Caco-2 (cell line): ENCODE results near the gene ANKRD45. TPM values are rescaled to one million over a fixed set of nuclear protein-coding genes. Genes with fewer than 3 reads are reported as not detected.

ENCODE experiments used
- BruUV-seq: library from RNA; stranded (reverse); fragments of 400-500 nt; replicated peaks from 2 replicates; lab custom pipeline; 2021; lab: Mats Ljungman, UMichigan
- CTCF ChIA-PET: fragments of 300-600 bp; sonication (Branson Sonifier 250); formaldehyde crosslinking; loops from one replicate; lab custom pipeline; 2022; ENCODE audit warnings: antibody characterized with exemption; lab: Charles Lee
- POLR2A ChIA-PET: fragments of 300-600 bp; sonication (Branson Sonifier 250); formaldehyde crosslinking; loops from one replicate; lab custom pipeline; 2022; ENCODE audit warnings: antibody characterized with exemption; lab: Charles Lee
- DNase-seq, 2 experiments: peaks; one replicate each; pipeline versions ENCODE4 v3.0.0 to v3.0.0-alpha.2; 2020 to 2022
- H3K27me3 ChIP-seq: replicated peaks from 2 replicates; pipeline ENCODE4 v1.6.0; 2011; ENCODE audit warnings: low read length; ENCODE audit not compliant: control insufficient read depth, insufficient read depth
- H3K36me3 ChIP-seq: 2 replicates; pipeline ENCODE4 v1.5.1; 2011; ENCODE audit warnings: low read length; ENCODE audit not compliant: control insufficient read depth, insufficient read depth
- H3K4me1 ChIP-seq: fragments of 250-450 bp; sonication (Bioruptor Pico); 2 replicates; pipeline ENCODE4 v1.5.1; 2020; ENCODE audit warnings: mild to moderate bottlenecking
- H3K4me3 ChIP-seq: 2 replicates; pipeline ENCODE4 v1.5.1; 2011; ENCODE audit warnings: low read depth, mild to moderate bottlenecking, control low read depth, low read length
- H3K9me3 ChIP-seq: fragments of 250-450 bp; sonication (Bioruptor Pico); 2 replicates; pipeline ENCODE4 v1.5.1; 2020; ENCODE audit warnings: mild to moderate bottlenecking, moderate library complexity
- H3K27ac Mint-ChIP-seq: one replicate; pipeline ENCODE4 v1.8.0; 2022; ENCODE audit warnings: mixed read lengths; ENCODE audit not compliant: unreplicated experiment
- H3K27me3 Mint-ChIP-seq: one replicate; pipeline ENCODE4 v1.8.0; 2022; ENCODE audit warnings: mixed read lengths; ENCODE audit not compliant: insufficient read depth, unreplicated experiment
- H3K36me3 Mint-ChIP-seq: one replicate; pipeline ENCODE4 v1.8.0; 2022; ENCODE audit warnings: mild to moderate bottlenecking, mixed read lengths; ENCODE audit not compliant: insufficient read depth, unreplicated experiment
- H3K4me1 Mint-ChIP-seq: one replicate; pipeline ENCODE4 v1.8.0; 2022; ENCODE audit warnings: low read depth, mixed read lengths; ENCODE audit not compliant: unreplicated experiment
- H3K4me3 Mint-ChIP-seq: one replicate; pipeline ENCODE4 v1.8.0; 2022; ENCODE audit warnings: mild to moderate bottlenecking, moderate library complexity, mixed read lengths; ENCODE audit not compliant: unreplicated experiment
- H3K9me3 Mint-ChIP-seq: one replicate; pipeline ENCODE4 v1.8.0; 2022; ENCODE audit warnings: mixed read lengths; ENCODE audit not compliant: unreplicated experiment
- intact Hi-C: fragments of 100-400 bp; cut with micrococcal nuclease; formaldehyde crosslinking; loops from one replicate; pipeline ENCODE4 v1.10.0; 2022; ENCODE audit not compliant: unreplicated experiment
- total RNA-seq: library from RNA; stranded (reverse); gene quantifications from 2 replicates; pipeline ENCODE4 v1.2.3, GENCODE V29; 2022
- TF ChIP-seq, protein P1 (sequence below), 2 experiments: fragments of 200-600 bp in 1 of 2; IDR thresholded peaks; 1 replicate in 1 of 2; 2 replicates in 1 of 2; pipeline versions ENCODE4 v1.5.1 to v1.8.0; 2011 to 2022; ENCODE audit warnings: antibody characterized with exemption in 1 of 2, control low read depth in 1 of 2, inconsistent platforms in 1 of 2, low read depth in 1 of 2, low read length in 1 of 2, mild to moderate bottlenecking in 1 of 2, moderate library complexity in 1 of 2; ENCODE audit not compliant: insufficient read depth in 1 of 2, severe bottlenecking in 1 of 2, unreplicated experiment in 1 of 2

ANKRD45 gene
- total RNA-seq, 1 experiment from 2014 or later = not detected

DNA sequence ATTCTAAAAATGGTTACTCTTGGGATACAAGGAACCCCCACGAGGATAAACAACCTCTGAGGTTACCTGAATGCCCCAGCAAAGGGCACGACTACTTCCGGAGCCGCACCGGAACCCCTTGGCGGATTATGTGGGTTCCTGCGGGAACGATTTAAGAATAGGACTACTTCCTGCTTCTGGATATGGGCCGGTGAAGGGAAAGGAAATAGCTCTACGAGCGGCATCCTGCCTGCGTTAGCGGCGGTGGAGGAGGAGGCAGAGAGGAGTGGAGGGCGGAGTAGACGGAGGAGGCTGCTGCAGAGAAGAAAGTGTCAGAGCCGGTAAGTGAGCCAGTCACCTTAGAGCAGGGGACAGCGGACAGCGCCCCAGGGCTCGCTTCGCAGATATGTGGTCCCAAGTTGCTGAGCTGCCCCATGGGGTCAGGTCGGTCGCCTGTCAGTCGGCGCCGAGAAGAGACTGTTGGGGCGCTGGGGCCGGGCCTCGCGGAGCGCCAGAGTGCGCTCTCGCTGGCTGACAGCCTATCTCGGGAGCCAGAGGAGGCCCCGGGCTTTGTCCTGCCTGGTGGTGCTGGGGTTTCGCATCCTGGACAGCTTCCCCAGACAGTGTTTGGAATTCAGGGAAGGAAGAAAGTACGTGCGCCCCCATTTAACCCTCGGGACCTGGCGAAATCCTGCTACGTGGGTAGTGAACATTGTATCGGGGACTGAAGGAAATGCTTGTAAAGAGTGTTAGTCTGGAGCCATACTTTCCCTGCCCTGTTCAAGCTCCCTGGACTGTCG lies 45.3 kb upstream of the ANKRD45 start, which contains the start of gene KLHL20:
Gene KLHL20, plus strand, starts transcription at position 223 of the 779 bp plus-strand sequence. CDS start 1,063 bp downstream, outside the sequence.
- Mint-ChIP-seq H3K9me3 (no peaks in the 10 kb centered on the region), H3K4me3 (peak within 1 kb of the TSS; percentile 79), H3K27me3 (no peaks in the 10 kb centered on the region), H3K36me3 (peaks cover 10% of the 10 kb centered on the region), H3K4me1 (peaks cover 7% of the 10 kb centered on the region), H3K27ac (peak within 1 kb of the TSS; percentile 75)
- BruUV-seq = TSS peak; percentile 53
- POLR2A ChIA-PET = interaction anchor here (0.6 to 1.2 kb wide), 5 partner anchors 109 to 1310 kb away, joined by 3 to 10 read pairs (median 4); partner anchors contain the start of genes CENPL, DARS2, PRDX6 and ZBTB37
- intact Hi-C loops = loop anchor here (1.0 to 10.0 kb wide), 2 partner anchors 109 to 290 kb away; partner anchors contain the start of genes CENPL and DARS2
- H3K27me3 ChIP-seq = no peaks in the 10 kb centered on the region
- TF ChIP-seq, protein P1, sequence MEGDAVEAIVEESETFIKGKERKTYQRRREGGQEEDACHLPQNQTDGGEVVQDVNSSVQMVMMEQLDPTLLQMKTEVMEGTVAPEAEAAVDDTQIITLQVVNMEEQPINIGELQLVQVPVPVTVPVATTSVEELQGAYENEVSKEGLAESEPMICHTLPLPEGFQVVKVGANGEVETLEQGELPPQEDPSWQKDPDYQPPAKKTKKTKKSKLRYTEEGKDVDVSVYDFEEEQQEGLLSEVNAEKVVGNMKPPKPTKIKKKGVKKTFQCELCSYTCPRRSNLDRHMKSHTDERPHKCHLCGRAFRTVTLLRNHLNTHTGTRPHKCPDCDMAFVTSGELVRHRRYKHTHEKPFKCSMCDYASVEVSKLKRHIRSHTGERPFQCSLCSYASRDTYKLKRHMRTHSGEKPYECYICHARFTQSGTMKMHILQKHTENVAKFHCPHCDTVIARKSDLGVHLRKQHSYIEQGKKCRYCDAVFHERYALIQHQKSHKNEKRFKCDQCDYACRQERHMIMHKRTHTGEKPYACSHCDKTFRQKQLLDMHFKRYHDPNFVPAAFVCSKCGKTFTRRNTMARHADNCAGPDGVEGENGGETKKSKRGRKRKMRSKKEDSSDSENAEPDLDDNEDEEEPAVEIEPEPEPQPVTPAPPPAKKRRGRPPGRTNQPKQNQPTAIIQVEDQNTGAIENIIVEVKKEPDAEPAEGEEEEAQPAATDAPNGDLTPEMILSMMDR (IDR thresholded peaks at IDR 0.05; ENCODE audit: insufficient read depth in 1 of 2, low read depth in 1 of 2, low read length in 1 of 2, severe bottlenecking in 1 of 2, unreplicated experiment in 1 of 2) = no peak
- no peaks in the 10 kb centered on the region for H3K9me3 ChIP-seq
- CTCF ChIA-PET = interaction anchor here (0.6 to 0.8 kb wide), 2 partner anchors 10 to 147 kb away, joined by 3 read pairs; no protein-coding TSS in a partner anchor
- no peaks in the 10 kb centered on the region for H3K36me3 ChIP-seq
- H3K4me1 ChIP-seq = peaks cover 4% of the 10 kb centered on the region; the same call in 1 of the 2 replicates
- peak within 1 kb of the TSS; percentile 90 for H3K4me3 ChIP-seq
- DNase-seq = peak; percentile 90 to 91

DNA sequence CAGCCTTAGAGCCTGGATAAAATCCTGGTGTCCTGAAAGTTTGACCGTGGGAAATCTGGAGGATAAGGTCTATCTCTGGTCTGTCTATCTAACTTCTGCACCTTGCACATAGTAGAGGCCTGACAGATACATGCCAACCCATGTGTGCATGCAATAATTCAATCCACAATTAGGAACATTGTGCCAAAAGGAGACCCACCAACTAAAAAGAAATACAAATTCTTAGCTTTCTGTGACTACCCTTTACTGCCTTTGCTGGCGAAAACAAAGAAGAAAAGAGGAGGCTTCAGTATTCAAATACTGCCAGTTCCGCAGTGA lies 44.7 kb upstream of the ANKRD45 start:
- intact Hi-C loops = loop anchor here (1.0 to 10.0 kb wide), 2 partner anchors 110 to 290 kb away; partner anchors contain the start of genes CENPL and DARS2
- H3K9me3 Mint-ChIP-seq = no peaks in the 10 kb centered on the region
- Histone ChIP-seq H3K4me1 (peaks cover 4% of the 10 kb centered on the region; the same call in 1 of the 2 replicates), H3K27me3 (no peaks in the 10 kb centered on the region), H3K9me3 (no peaks in the 10 kb centered on the region), H3K4me3 (peak overlapping the region; percentile 90), H3K36me3 (no peaks in the 10 kb centered on the region)
- DNase-seq = no peak
- CTCF ChIA-PET = interaction anchor here (0.6 to 0.8 kb wide), 2 partner anchors 10 to 147 kb away, joined by 3 read pairs; no protein-coding TSS in a partner anchor
- TF ChIP-seq, protein P1 (IDR thresholded peaks at IDR 0.05; ENCODE audit: insufficient read depth in 1 of 2, low read depth in 1 of 2, low read length in 1 of 2, severe bottlenecking in 1 of 2, unreplicated experiment in 1 of 2) = no peak
- H3K27me3 Mint-ChIP-seq = no peaks in the 10 kb centered on the region
- peaks cover 7% of the 10 kb centered on the region for H3K4me1 Mint-ChIP-seq
- POLR2A ChIA-PET = interaction anchor here (0.6 to 1.2 kb wide), 4 partner anchors 110 to 1311 kb away, joined by 3 to 10 read pairs (median 6); partner anchors contain the start of genes CENPL, DARS2 and ZBTB37
- peak overlapping the region; percentile 75 for H3K27ac Mint-ChIP-seq
- BruUV-seq = no TSS peak
- peak overlapping the region; percentile 79 for H3K4me3 Mint-ChIP-seq
- H3K36me3 Mint-ChIP-seq = peaks cover 10% of the 10 kb centered on the region

DNA sequence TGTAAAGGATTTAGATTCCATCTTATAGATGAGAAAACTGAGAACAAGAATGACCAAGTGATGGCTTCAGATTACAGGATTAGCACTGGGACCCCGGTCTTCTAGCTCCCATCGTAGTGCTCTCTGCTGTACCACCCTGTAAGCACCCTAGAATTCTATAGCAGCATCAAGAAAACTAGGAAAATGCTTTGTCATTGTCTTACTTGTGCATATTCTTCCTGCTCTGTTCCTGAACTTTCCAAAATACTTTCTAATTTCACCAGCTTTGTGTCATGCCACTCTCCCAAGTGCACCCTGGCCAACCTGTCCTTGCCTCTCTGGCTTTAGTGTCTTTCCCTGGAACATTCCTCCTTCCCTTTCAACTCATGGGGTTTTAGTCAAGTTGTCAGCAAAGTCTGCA lies 39.1 kb upstream of the ANKRD45 start:
- POLR2A ChIA-PET = no interaction called here
- no TSS peak for BruUV-seq
- Mint-ChIP-seq H3K9me3 (no peaks in the 10 kb centered on the region), H3K27ac (no peak overlapping the region), H3K4me3 (no peak overlapping the region), H3K27me3 (no peaks in the 10 kb centered on the region), H3K4me1 (no peaks in the 10 kb centered on the region), H3K36me3 (no peaks in the 10 kb centered on the region)
- TF ChIP-seq, protein P1 (IDR thresholded peaks at IDR 0.05; ENCODE audit: insufficient read depth in 1 of 2, low read depth in 1 of 2, low read length in 1 of 2, severe bottlenecking in 1 of 2, unreplicated experiment in 1 of 2) = no peak
- DNase-seq = no peak
- no peaks in the 10 kb centered on the region for H3K9me3 ChIP-seq
- H3K4me1 ChIP-seq = no peaks in the 10 kb centered on the region
- H3K27me3 ChIP-seq = no peaks in the 10 kb centered on the region
- no peak overlapping the region for H3K4me3 ChIP-seq
- intact Hi-C loops = no loop called here
- no peaks in the 10 kb centered on the region for H3K36me3 ChIP-seq
- CTCF ChIA-PET = no interaction called here
